H1 (cell line): ENCODE measurements around the gene FAM83B. TPM values are rescaled to one million over a fixed set of nuclear protein-coding genes. Genes with fewer than 3 reads are reported as not detected.

ENCODE experiments used
- CTCF ChIA-PET: fragments of 300-600 bp; sonication (Branson Sonifier 250); formaldehyde crosslinking; loops from one replicate; lab custom pipeline; 2021; ENCODE audit not compliant: partially characterized antibody; lab: Charles Lee
- POLR2A ChIA-PET: fragments of 300-600 bp; sonication (Branson Sonifier 250); formaldehyde crosslinking; loops from one replicate; lab custom pipeline; 2021; ENCODE audit warnings: inconsistent platforms; ENCODE audit not compliant: partially characterized antibody; lab: Charles Lee
- DNase-seq, 2 experiments: peaks; one replicate each; pipeline versions ENCODE4 v3.0.0 to v3.0.0-alpha.2; 2010 to 2022; ENCODE audit warnings: low spot score in 2 of 2, low read depth in 1 of 2, mixed read lengths in 1 of 2
- FAIRE-seq: peaks from 2 replicates; lab custom pipeline; 2011; peaks lifted over from hg19 to GRCh38; lab: Jason Lieb, UNC
- H2AFZ ChIP-seq: 2 replicates; pipeline ENCODE4 v1.8.1; 2012; ENCODE audit warnings: low read length, inconsistent platforms
- H2AK5ac ChIP-seq: 2 replicates; pipeline ENCODE4 v1.6.1; 2013; ENCODE audit warnings: low read depth, low read length
- H2BK120ac ChIP-seq: replicated peaks from 2 replicates; pipeline ENCODE3; 2013; ENCODE audit warnings: low read depth, low read length, inconsistent platforms
- H2BK12ac ChIP-seq: 2 replicates; pipeline ENCODE4 v1.6.1; 2013; ENCODE audit warnings: low read depth, low read length
- H2BK15ac ChIP-seq: 2 replicates; pipeline ENCODE4 v1.6.1; 2013; ENCODE audit warnings: low read length
- H2BK20ac ChIP-seq: 2 replicates; pipeline ENCODE4 v1.6.1; 2013; ENCODE audit warnings: low read length
- H2BK5ac ChIP-seq: 2 replicates; pipeline ENCODE4 v1.6.1; 2013; ENCODE audit warnings: low read depth, low read length
- H3K14ac ChIP-seq: 2 replicates; pipeline ENCODE4 v1.6.1; 2013; ENCODE audit warnings: inconsistent platforms; ENCODE audit not compliant: insufficient read length
- H3K18ac ChIP-seq: 2 replicates; pipeline ENCODE4 v1.6.1; 2013; ENCODE audit warnings: low read length; ENCODE audit errors: extremely low read depth
- H3K23ac ChIP-seq: 2 replicates; pipeline ENCODE4 v1.6.1; 2013; ENCODE audit warnings: inconsistent platforms; ENCODE audit not compliant: insufficient read length
- H3K23me2 ChIP-seq: 2 replicates; pipeline ENCODE4 v1.6.1; 2013; ENCODE audit warnings: low read depth, low read length
- H3K27ac ChIP-seq: 2 replicates; pipeline ENCODE4 v1.6.1; 2011; ENCODE audit warnings: low read depth, low read length, inconsistent platforms
- H3K27me3 ChIP-seq, 4 experiments: replicated peaks in 1 of 4; 1 replicate in 1 of 4; 2 replicates in 3 of 4; pipeline versions ENCODE4 v1.6.1 to v1.8.1; 2011 to 2013; ENCODE audit warnings: low read length in 3 of 4, mild to moderate bottlenecking in 3 of 4, inconsistent platforms in 2 of 4, mixed read lengths in 2 of 4, moderate library complexity in 1 of 4; ENCODE audit not compliant: control insufficient read depth in 3 of 4, insufficient read depth in 3 of 4; ENCODE audit errors: extremely low read depth in 1 of 4
- H3K36me3 ChIP-seq, 4 experiments: 2 replicates each; pipeline versions ENCODE4 v1.6.1 to v1.8.1; 2011 to 2013; ENCODE audit warnings: mild to moderate bottlenecking in 4 of 4, low read length in 3 of 4, moderate library complexity in 2 of 4, control low read depth in 1 of 4, inconsistent platforms in 1 of 4; ENCODE audit not compliant: insufficient read depth in 4 of 4, control insufficient read depth in 2 of 4
- H3K4ac ChIP-seq: replicated peaks from 2 replicates; pipeline ENCODE3; 2013; ENCODE audit warnings: low read length, low read depth, mixed read lengths, inconsistent platforms; ENCODE audit not compliant: insufficient read length
- H3K4me1 ChIP-seq, 4 experiments: replicated peaks in 1 of 4; 1 replicate in 1 of 4; 2 replicates in 3 of 4; pipeline versions ENCODE4 v1.6.1 to v1.8.1; 2011 to 2013; ENCODE audit warnings: low read length in 3 of 4, inconsistent platforms in 2 of 4, mixed read lengths in 1 of 4; ENCODE audit not compliant: insufficient read depth in 4 of 4, control insufficient read depth in 3 of 4
- H3K4me2 ChIP-seq, 2 experiments: 2 replicates each; pipeline versions ENCODE4 v1.6.1 to v1.8.1; 2011 to 2013; ENCODE audit warnings: low read depth in 2 of 2, low read length in 2 of 2, control low read depth in 1 of 2, inconsistent platforms in 1 of 2, mild to moderate bottlenecking in 1 of 2; ENCODE audit not compliant: insufficient read depth in 1 of 2
- H3K4me3 ChIP-seq, 4 experiments: fragments of 200-600, 300-600 bp in 1 of 4; sonication (generic), shearing (Covaris generic), sonication (Bioruptor Twin) in 1 of 4; 2 replicates each; pipeline versions ENCODE4 v1.5.1 to v1.8.1; 2011 to 2016; ENCODE audit warnings: low read length in 4 of 4, low read depth in 3 of 4, control low read depth in 2 of 4, inconsistent platforms in 2 of 4, mild to moderate bottlenecking in 2 of 4, mixed read lengths in 1 of 4, moderate library complexity in 1 of 4; ENCODE audit not compliant: insufficient read depth in 2 of 4; ENCODE audit errors: extremely low read depth in 1 of 4
- H3K56ac ChIP-seq: replicated peaks from 2 replicates; pipeline ENCODE3; 2013; ENCODE audit warnings: low read depth, mild to moderate bottlenecking, mixed read lengths, low read length, inconsistent platforms; ENCODE audit not compliant: insufficient read length
- H3K79me1 ChIP-seq: 2 replicates; pipeline ENCODE4 v1.6.1; 2013; ENCODE audit warnings: low read depth, low read length, control low read depth
- H3K79me2 ChIP-seq, 2 experiments: 2 replicates each; pipeline versions ENCODE4 v1.6.1 to v1.8.1; 2012 to 2013; ENCODE audit warnings: low read length in 2 of 2, mild to moderate bottlenecking in 2 of 2, inconsistent platforms in 1 of 2; ENCODE audit not compliant: insufficient read depth in 2 of 2, control insufficient read depth in 1 of 2
- H3K9ac ChIP-seq, 4 experiments: replicated peaks in 1 of 4; 1 replicate in 1 of 4; 2 replicates in 3 of 4; pipeline versions ENCODE4 v1.6.1 to v1.8.1; 2011 to 2013; ENCODE audit warnings: low read depth in 3 of 4, low read length in 3 of 4, control low read depth in 2 of 4, mild to moderate bottlenecking in 2 of 4, moderate library complexity in 2 of 4, inconsistent platforms in 1 of 4; ENCODE audit errors: extremely low read depth in 1 of 4
- H3K9me3 ChIP-seq, 2 experiments: 2 replicates each; pipeline versions ENCODE4 v1.6.1 to v1.8.1; 2012 to 2013; ENCODE audit warnings: mild to moderate bottlenecking in 2 of 2, moderate library complexity in 2 of 2, control low read depth in 1 of 2, inconsistent platforms in 1 of 2, low read depth in 1 of 2, low read length in 1 of 2, mixed read lengths in 1 of 2; ENCODE audit not compliant: insufficient read depth in 2 of 2
- H4K20me1 ChIP-seq, 2 experiments: replicated peaks in 1 of 2; 2 replicates each; pipeline versions ENCODE3 to v1.8.1; 2011 to 2013; ENCODE audit warnings: inconsistent platforms in 2 of 2, low read length in 2 of 2, mild to moderate bottlenecking in 1 of 2; ENCODE audit not compliant: insufficient read depth in 2 of 2, control insufficient read depth in 1 of 2
- H4K5ac ChIP-seq: 2 replicates; pipeline ENCODE4 v1.6.1; 2013; ENCODE audit warnings: low read length, low read depth, mixed read lengths, inconsistent platforms; ENCODE audit not compliant: insufficient read length
- H4K8ac ChIP-seq: 2 replicates; pipeline ENCODE4 v1.8.0; 2013; ENCODE audit warnings: mild to moderate bottlenecking, moderate library complexity, low read length, inconsistent platforms; ENCODE audit not compliant: insufficient read depth; ENCODE audit errors: extremely low read depth
- H4K91ac ChIP-seq: replicated peaks from 2 replicates; pipeline ENCODE3; 2013; ENCODE audit warnings: low read length, mixed read lengths, inconsistent platforms; ENCODE audit not compliant: insufficient read length
- BCL11A ChIP-seq, 2 experiments: IDR thresholded peaks; one replicate each; pipeline ENCODE4 v1.6.1; 2011; ENCODE audit warnings: low read depth in 2 of 2, low read length in 2 of 2, mild to moderate bottlenecking in 2 of 2
- CBX8 ChIP-seq: fragments of 300-800, 300-1000 bp; sonication (generic); IDR thresholded peaks from 2 replicates; pipeline ENCODE4 v1.7.1; 2016; ENCODE audit warnings: low read depth, low read length, borderline replicate concordance
- CTBP2 ChIP-seq: IDR thresholded peaks from 2 replicates; pipeline ENCODE4 v1.7.0; 2011; ENCODE audit warnings: borderline replicate concordance, mild to moderate bottlenecking, moderate library complexity, mixed read lengths, low read length; ENCODE audit not compliant: insufficient read depth, insufficient read length
- E2F6 ChIP-seq: IDR thresholded peaks from 2 replicates; pipeline ENCODE4 v1.6.1; 2012; ENCODE audit warnings: inconsistent platforms
- EP300 ChIP-seq, 2 experiments: IDR thresholded peaks; 1 replicate in 1 of 2; 2 replicates in 1 of 2; pipeline ENCODE4 v1.6.1; 2011 to 2012; ENCODE audit warnings: low read depth in 2 of 2, low read length in 2 of 2, mild to moderate bottlenecking in 2 of 2, borderline replicate concordance in 1 of 2, inconsistent platforms in 1 of 2, moderate library complexity in 1 of 2
- GABPA ChIP-seq: IDR thresholded peaks from 2 replicates; pipeline ENCODE4 v1.6.1; 2011; ENCODE audit warnings: mild to moderate bottlenecking, low read length, moderate library complexity, borderline replicate concordance; ENCODE audit not compliant: insufficient read depth
- MAFK ChIP-seq: IDR thresholded peaks from 2 replicates; pipeline ENCODE4 v1.6.1; 2012; ENCODE audit warnings: low read depth, mild to moderate bottlenecking, improper control_type of control experiment, low read length
- PHF8 ChIP-seq: fragments of 200-600 bp; sonication (generic); conservative IDR thresholded peaks from 2 replicates; pipeline ENCODE4 v1.7.1; 2012; ENCODE audit warnings: low read depth, mild to moderate bottlenecking, inconsistent platforms, low read length, moderate library complexity
- SIRT6 ChIP-seq: IDR thresholded peaks from one replicate; pipeline ENCODE4 v1.7.1; 2012; ENCODE audit warnings: low read length, inconsistent platforms
- SUZ12 ChIP-seq: fragments of 200-600 bp; sonication (generic); IDR thresholded peaks from 2 replicates; pipeline ENCODE4 v1.6.1; 2012; ENCODE audit warnings: mild to moderate bottlenecking, inconsistent platforms, low read length, moderate library complexity, mixed read lengths
- TAF7 ChIP-seq: optimal IDR thresholded peaks from 2 replicates; pipeline ENCODE3; 2011; ENCODE audit warnings: low read depth, mild to moderate bottlenecking, inconsistent platforms, low read length, moderate library complexity, borderline replicate concordance
- TCF12 ChIP-seq: IDR thresholded peaks from 2 replicates; pipeline ENCODE4 v1.6.1; 2011; ENCODE audit warnings: low read depth, mild to moderate bottlenecking, low read length
- WGBS, 2 experiments: shearing (Covaris generic) in 1 of 2; methylation state at CpG; one replicate each; pipeline versions ENCODE4 v1.1.6 to v1.1.7; 2013 to 2015; ENCODE audit warnings: low lambda C conversion rate in 2 of 2, mixed read lengths in 2 of 2, inconsistent platforms in 1 of 2, low coverage in 1 of 2, missing lambda C conversion rate in 1 of 2; ENCODE audit not compliant: insufficient replicate concordance in 2 of 2, insufficient coverage in 1 of 2, insufficient read length in 1 of 2; ENCODE audit errors: extremely low coverage in 1 of 2, missing lambda C conversion rate in 1 of 2; 5-methylcytosine and 5-hydroxymethylcytosine counted together
- polyA plus RNA-seq, 7 experiments: library from polyadenylated mRNA; depleted of rRNA in 3 of 7; stranded (reverse) in 5 of 7; unstranded in 2 of 7; fragments of >200 nt in 5 of 7; fragments of 200-250 nt in 2 of 7; gene quantifications; 1 replicate in 5 of 7; 2 replicates in 1 of 7; 4 replicates in 1 of 7; pipeline versions ENCODE4 v1.2.1 to v1.2.3, GENCODE V29; 2011 to 2013; ENCODE audit warnings: missing spikeins in 2 of 7, mixed read lengths in 2 of 7
- total RNA-seq: library from RNA; stranded (reverse); fragmentation: NEBNext Ultra II Directional; extraction: Animal tissue kit (Norgen Biotek cat#: 25700); gene quantifications from 2 replicates; pipeline ENCODE4 v1.2.1, GENCODE V29; 2021

The FAM83B gene
- total and polyA plus RNA-seq, 2 of the 8 experiments (the other 6 are each of a cell fraction or from before 2014, with no cell fraction given) = 0.71 to 5.7 TPM

DNA sequence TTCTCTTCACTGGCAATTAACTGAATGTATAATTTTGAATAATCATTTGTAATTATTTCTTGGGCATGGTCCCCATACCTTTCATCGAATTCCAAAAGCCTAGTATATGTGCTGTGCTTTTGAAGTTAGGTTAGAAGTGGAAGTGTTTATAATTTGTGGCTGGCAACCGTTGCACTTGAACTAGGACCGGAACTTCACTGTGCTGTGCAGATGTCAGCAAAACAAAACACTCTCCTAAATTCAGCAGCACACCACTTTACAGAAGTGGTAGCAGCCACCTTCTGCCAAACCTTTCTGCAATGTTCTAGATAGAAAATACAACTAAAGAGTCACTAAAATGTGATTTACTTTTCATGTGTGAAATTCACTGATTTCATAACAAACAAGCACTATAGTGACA lies 111.9 kb downstream of the FAM83B start:
- Histone ChIP-seq H4K8ac (no peak overlapping the region), H2BK120ac (no peak overlapping the region), H3K23me2 (no peaks in the 10 kb centered on the region), H2BK20ac (no peak overlapping the region), H3K27ac (no peak overlapping the region), H2BK15ac (no peak overlapping the region), H3K4me1 (no peaks in the 10 kb centered on the region), H3K18ac (no peak overlapping the region), H3K23ac (no peak overlapping the region), H3K56ac (no peak overlapping the region), H2AK5ac (no peak overlapping the region), H3K4me3 (no peak overlapping the region), H3K4ac (no peak overlapping the region), H3K14ac (no peak overlapping the region), H3K4me2 (no peak overlapping the region), H3K79me1 (no peaks in the 10 kb centered on the region), H3K79me2 (no peaks in the 10 kb centered on the region), H3K36me3 (no peaks in the 10 kb centered on the region), H3K27me3 (no peaks in the 10 kb centered on the region), H2BK12ac (no peak overlapping the region), H2BK5ac (no peak overlapping the region), H2AFZ (no peak overlapping the region), H4K5ac (no peak overlapping the region), H4K20me1 (no peaks in the 10 kb centered on the region), H3K9ac (no peak overlapping the region), H4K91ac (no peak overlapping the region), H3K9me3 (no peaks in the 10 kb centered on the region)
- ChIA-PET POLR2A (no interaction called here), CTCF (no interaction called here)
- TF ChIP-seq E2F6 (no peak), SUZ12 (no peak), CTBP2 (no peak), TCF12 (no peak), GABPA (no peak), SIRT6 (no peak), EP300 (IDR thresholded peaks at IDR 0.05; ENCODE audit: borderline replicate concordance in 1 of 2, low read depth in 2 of 2, low read length in 2 of 2) (no peak), BCL11A (IDR thresholded peaks at IDR 0.05; ENCODE audit: low read depth in 2 of 2, low read length in 2 of 2) (no peak), MAFK (no peak), TAF7 (no peak), PHF8 (no peak), CBX8 (no peak)
- 87% methylated on average over 3 of the region's 3 CpGs; no CpG with 5 or more reads in 1 of the 2 experiments for WGBS, 2 experiments
- no peak for FAIRE-seq
- DNase-seq = no peak
